Measurements from ENCODE around the gene PTPRA.
"Not testable (repeated sequence)": the region's sequence is repeated elsewhere in the genome, so short reads cannot be mapped to it uniquely, and the experiment has no call there.

The PTPRA gene

GRCh38 chr20:3071610-3072529, 198.6 kb downstream of the PTPRA start, which contains the start of gene OXT:
Gene OXT, plus strand, starts transcription at chr20:3071620. Its CDS starts 36 bp downstream, at chr20:3071656.
- peaks cover 4% of the 10 kb centered on the region for H3K36me3 Mint-ChIP-seq (ENCODE audit: insufficient read depth)
- peak within 1 kb of the TSS; percentile 54 for H3K27ac Mint-ChIP-seq (ENCODE audit: low read depth)
- H3K9me3 Mint-ChIP-seq, result no peaks in the 10 kb centered on the region
- H3K4me1 Mint-ChIP-seq, result peaks cover 14% of the 10 kb centered on the region
- H3K4me3 Mint-ChIP-seq, result peak within 1 kb of the TSS; percentile 70
- peak; percentile 89 for ATAC-seq (replicated peaks; ENCODE audit: extremely low read depth, poor library complexity, severe bottlenecking)
- no peaks in the 10 kb centered on the region for H3K27me3 Mint-ChIP-seq
- peak in 1 of 2 donors; percentile 25 for DNase-seq (ENCODE audit: low spot score in 2 of 2)

DNA sequence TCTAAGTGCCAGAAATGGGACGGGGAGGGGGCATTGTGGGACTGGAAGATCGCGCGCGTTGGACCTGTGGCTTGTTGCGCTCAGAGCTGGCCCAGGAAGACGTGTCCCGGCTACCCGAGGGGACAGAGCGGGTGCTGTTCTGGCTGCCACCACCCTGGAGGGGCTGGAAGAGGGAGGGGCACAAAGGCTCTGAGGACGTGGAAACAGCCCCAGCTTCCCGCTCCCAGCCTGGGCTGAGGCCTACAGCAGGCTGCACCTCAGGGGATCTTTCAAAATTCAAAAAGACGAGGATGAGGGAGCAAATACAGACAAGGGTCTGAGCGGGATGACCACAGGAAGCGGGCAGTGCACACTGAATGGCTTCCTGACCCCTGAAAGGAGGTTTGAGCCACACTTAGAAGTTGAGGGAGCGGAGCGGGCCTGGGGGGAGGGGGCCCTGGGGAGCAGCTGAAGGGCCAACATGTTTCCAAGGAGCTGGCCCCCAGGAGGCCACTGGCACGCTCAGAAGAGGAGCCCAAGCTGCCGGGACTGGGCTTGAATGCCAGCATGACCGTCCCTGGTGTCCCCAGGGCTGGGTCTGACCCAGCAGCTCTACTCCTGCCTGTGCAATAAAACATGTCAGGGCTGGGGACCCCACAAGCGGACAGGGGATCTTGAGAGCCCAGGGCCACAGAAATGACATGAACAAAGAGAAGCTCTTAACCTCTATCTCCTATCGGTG, 199.4 kb downstream of the PTPRA start:
- peaks cover 14% of the 10 kb centered on the region for H3K4me1 Mint-ChIP-seq
- ATAC-seq (replicated peaks; ENCODE audit: extremely low read depth, poor library complexity, severe bottlenecking) (no peak), DNase-seq (ENCODE audit: low spot score in 2 of 2) (no peak)
- H3K27me3 Mint-ChIP-seq, result no peaks in the 10 kb centered on the region
- H3K27ac Mint-ChIP-seq (ENCODE audit: low read depth), result peak overlapping the region; percentile 16
- H3K36me3 Mint-ChIP-seq (ENCODE audit: insufficient read depth), result peaks cover 4% of the 10 kb centered on the region
- peak overlapping the region; percentile 70 for H3K4me3 Mint-ChIP-seq
- no peaks in the 10 kb centered on the region for H3K9me3 Mint-ChIP-seq

- not testable (repeated sequence) for H3K27ac Mint-ChIP-seq (ENCODE audit: low read depth); H3K36me3 Mint-ChIP-seq (ENCODE audit: insufficient read depth); H3K9me3 Mint-ChIP-seq; H3K27me3 Mint-ChIP-seq; ATAC-seq (replicated peaks; ENCODE audit: extremely low read depth, poor library complexity, severe bottlenecking); DNase-seq (ENCODE audit: low spot score in 2 of 2)
- peaks cover 14% of the 10 kb centered on the region for H3K4me1 Mint-ChIP-seq
- H3K4me3 Mint-ChIP-seq, result peak overlapping the region; percentile 70
These were observed 200.0 kb downstream of the PTPRA start for GRCh38 chr20:3073251-3073643.

DNA sequence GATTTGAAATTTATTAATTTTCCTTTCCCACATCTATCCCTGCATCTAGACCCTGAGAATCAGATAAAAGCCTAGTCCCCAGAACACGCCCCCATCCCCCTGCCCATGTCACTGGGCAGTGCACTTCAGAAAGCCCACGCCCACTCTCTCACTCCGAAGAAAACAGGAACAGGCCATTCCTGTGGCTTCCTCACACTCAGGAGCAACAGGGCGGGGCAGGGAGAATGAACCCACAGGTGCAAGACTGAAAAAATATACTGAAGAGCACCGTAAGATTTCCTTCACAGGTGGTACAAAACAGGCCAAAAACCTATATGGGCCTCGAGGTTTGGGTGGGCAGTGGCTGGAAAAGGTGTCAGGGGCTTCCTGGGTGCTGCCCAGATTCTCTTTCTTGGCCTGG, 201.5 kb downstream of the PTPRA start:
- H3K36me3 Mint-ChIP-seq (ENCODE audit: insufficient read depth), result peaks cover 4% of the 10 kb centered on the region
- H3K27ac Mint-ChIP-seq (ENCODE audit: low read depth), result no peak overlapping the region
- peaks cover 13% of the 10 kb centered on the region for H3K27me3 Mint-ChIP-seq
- H3K4me1 Mint-ChIP-seq, result peaks cover 14% of the 10 kb centered on the region
- H3K9me3 Mint-ChIP-seq, result no peaks in the 10 kb centered on the region
- ATAC-seq (replicated peaks; ENCODE audit: extremely low read depth, poor library complexity, severe bottlenecking) (no peak), DNase-seq (ENCODE audit: low spot score in 2 of 2) (no peak)
- H3K4me3 Mint-ChIP-seq, result no peak overlapping the region

DNA sequence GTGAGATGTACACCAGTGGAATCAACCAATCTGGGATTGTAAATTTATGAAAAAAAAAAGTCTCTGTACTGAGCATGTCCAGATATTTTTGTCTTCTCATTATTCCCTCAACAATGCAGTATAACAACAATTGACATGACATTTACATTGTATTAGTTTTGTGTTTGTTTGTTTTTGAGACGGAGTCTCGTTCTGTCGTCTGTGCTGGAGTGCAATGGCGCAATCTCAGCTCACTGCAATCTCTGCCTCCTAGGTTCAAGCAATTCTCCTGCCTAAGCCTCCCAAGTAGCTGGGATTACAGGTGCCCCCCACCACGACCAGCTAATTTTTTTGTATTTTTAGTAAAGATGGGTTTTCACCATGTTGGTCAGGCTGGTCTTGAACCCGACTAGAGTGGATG, 202.0 kb downstream of the PTPRA start:
- peaks cover 18% of the 10 kb centered on the region for H3K27me3 Mint-ChIP-seq
- not testable (repeated sequence) for H3K36me3 Mint-ChIP-seq (ENCODE audit: insufficient read depth); H3K9me3 Mint-ChIP-seq; DNase-seq (ENCODE audit: low spot score in 2 of 2); H3K27ac Mint-ChIP-seq (ENCODE audit: low read depth); H3K4me3 Mint-ChIP-seq; ATAC-seq (replicated peaks; ENCODE audit: extremely low read depth, poor library complexity, severe bottlenecking)
- peaks cover 14% of the 10 kb centered on the region for H3K4me1 Mint-ChIP-seq

GRCh38 chr20:3077618-3078134, 204.4 kb downstream of the PTPRA start:
- Mint-ChIP-seq H3K27ac (ENCODE audit: low read depth) (no peak overlapping the region), H3K4me3 (no peak overlapping the region), H3K36me3 (ENCODE audit: insufficient read depth) (no peaks in the 10 kb centered on the region), H3K4me1 (peaks cover 7% of the 10 kb centered on the region), H3K27me3 (peaks cover 40% of the 10 kb centered on the region), H3K9me3 (no peaks in the 10 kb centered on the region)
- no peak for DNase-seq (ENCODE audit: low spot score in 2 of 2)
- ATAC-seq (replicated peaks; ENCODE audit: extremely low read depth, poor library complexity, severe bottlenecking), result peak; percentile 27

DNA sequence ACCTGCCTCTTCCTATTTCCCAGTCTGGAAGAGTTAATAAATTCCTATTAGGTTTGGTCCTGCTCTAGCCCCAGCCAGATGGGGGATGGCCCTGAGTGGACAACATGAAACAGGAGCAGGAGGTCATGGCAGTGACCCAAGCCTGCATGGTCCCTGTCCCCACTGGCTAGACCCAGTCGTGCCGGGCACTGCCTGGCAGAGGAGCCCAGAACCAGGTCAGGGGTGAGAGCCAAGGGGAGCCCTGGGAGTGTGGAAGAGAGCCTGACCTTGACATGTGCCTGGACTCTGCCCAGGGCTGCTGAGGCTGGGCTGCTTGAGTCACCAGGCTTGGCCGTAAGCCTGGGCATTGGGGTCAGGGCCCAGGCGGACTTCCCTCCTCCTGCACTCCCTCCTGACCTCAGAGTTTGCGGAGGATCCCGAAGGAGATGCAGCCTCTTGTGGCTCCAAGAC, 207.7 kb downstream of the PTPRA start:
- no peak for ATAC-seq (replicated peaks; ENCODE audit: extremely low read depth, poor library complexity, severe bottlenecking)
- no peak overlapping the region for H3K4me3 Mint-ChIP-seq
- peaks cover 63% of the 10 kb centered on the region for H3K27me3 Mint-ChIP-seq
- H3K27ac Mint-ChIP-seq (ENCODE audit: low read depth), result no peak overlapping the region
- DNase-seq (ENCODE audit: low spot score in 2 of 2), result no peak
- H3K9me3 Mint-ChIP-seq, result no peaks in the 10 kb centered on the region
- H3K36me3 Mint-ChIP-seq (ENCODE audit: insufficient read depth), result no peaks in the 10 kb centered on the region
- H3K4me1 Mint-ChIP-seq, result peaks cover 12% of the 10 kb centered on the region

DNA sequence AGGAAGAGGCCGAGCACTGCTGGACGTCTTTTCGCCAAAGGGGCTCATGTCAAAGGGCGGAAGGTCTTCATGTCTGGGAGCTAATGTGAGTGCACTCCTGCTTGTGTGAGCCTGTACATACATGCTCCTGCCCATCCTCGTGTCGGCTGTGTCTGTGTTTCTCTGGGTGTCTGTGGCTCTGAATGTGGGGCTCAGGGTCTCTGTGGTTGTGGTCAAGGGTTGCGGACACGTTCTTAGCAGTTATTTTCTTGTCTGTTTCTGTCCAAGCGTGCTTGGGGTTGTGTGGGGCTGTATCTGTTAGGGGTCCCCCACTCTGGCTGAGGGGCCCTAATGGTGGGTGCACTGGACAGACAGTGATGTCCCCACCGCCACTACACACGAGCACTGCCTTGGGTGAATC, 208.4 kb downstream of the PTPRA start:
- Mint-ChIP-seq H3K36me3 (ENCODE audit: insufficient read depth) (no peaks in the 10 kb centered on the region), H3K4me1 (peaks cover 12% of the 10 kb centered on the region), H3K4me3 (peak overlapping the region; percentile 64), H3K27me3 (peaks cover 63% of the 10 kb centered on the region), H3K27ac (ENCODE audit: low read depth) (no peak overlapping the region), H3K9me3 (no peaks in the 10 kb centered on the region)
- DNase-seq (ENCODE audit: low spot score in 2 of 2), result no peak
- no peak for ATAC-seq (replicated peaks; ENCODE audit: extremely low read depth, poor library complexity, severe bottlenecking)

GRCh38 chr20:3082306-3082951, 209.1 kb downstream of the PTPRA start:
- ATAC-seq (replicated peaks; ENCODE audit: extremely low read depth, poor library complexity, severe bottlenecking) (peak; percentile 40), DNase-seq (ENCODE audit: low spot score in 2 of 2) (no peak)
- Mint-ChIP-seq H3K4me1 (peaks cover 12% of the 10 kb centered on the region), H3K4me3 (peak overlapping the region; percentile 64), H3K9me3 (no peaks in the 10 kb centered on the region), H3K27me3 (peaks cover 63% of the 10 kb centered on the region), H3K27ac (ENCODE audit: low read depth) (no peak overlapping the region), H3K36me3 (ENCODE audit: insufficient read depth) (no peaks in the 10 kb centered on the region)

DNA sequence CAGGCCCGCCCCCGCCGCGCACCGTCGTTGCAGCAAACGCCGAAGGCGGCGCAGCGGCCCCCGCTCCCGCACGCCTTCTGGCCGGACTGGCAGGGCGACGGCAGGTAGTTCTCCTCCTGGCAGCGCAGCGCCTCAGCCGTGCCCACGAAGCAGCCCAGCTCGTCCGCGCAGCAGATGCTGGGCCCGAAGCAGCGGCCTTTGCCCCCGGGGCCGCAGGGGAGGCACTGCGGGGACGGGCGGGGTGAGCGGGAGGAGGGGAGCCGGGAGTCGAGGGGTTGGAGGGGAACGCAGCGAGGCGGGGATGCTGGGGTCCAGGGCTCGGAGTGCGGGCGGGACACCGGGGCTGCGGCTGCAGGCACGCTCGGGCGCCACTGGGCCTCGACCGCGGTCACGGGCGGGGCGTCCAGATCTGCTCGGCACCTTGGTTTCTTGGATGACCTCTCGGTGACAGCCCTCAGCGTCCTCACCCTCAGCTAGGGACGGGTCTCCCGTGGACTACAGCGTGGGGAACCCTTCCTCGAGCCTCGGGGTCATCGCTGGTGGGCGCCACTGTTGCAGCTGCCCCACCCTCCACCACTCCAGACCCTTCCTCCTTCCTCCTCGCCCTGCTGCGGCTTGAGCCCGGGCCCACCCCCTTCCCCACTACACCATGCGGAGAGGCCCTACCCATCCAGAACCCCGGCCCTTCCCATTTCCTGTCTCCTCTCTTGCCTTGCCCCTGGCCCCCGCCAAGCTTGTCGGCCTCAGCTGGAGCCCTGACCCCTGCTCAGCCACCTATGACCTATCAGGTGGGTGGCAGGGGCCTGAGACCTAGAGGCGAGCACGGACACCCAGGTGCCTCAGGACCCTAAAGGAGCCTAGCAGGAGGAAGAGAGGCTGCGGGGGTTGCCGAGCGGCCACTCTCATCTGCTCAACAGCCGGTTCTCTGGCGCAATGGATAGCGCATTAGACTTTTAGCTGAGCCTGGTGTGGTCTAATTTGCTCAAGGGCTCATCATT, 210.0 kb downstream of the PTPRA start:
- Mint-ChIP-seq H3K27me3 (peaks cover 66% of the 10 kb centered on the region), H3K36me3 (ENCODE audit: insufficient read depth) (no peaks in the 10 kb centered on the region), H3K27ac (ENCODE audit: low read depth) (no peak overlapping the region), H3K4me3 (peak overlapping the region; percentile 47), H3K4me1 (peaks cover 12% of the 10 kb centered on the region), H3K9me3 (no peaks in the 10 kb centered on the region)
- ATAC-seq (replicated peaks; ENCODE audit: extremely low read depth, poor library complexity, severe bottlenecking) (peak; percentile 19), DNase-seq (ENCODE audit: low spot score in 2 of 2) (no peak)

DNA sequence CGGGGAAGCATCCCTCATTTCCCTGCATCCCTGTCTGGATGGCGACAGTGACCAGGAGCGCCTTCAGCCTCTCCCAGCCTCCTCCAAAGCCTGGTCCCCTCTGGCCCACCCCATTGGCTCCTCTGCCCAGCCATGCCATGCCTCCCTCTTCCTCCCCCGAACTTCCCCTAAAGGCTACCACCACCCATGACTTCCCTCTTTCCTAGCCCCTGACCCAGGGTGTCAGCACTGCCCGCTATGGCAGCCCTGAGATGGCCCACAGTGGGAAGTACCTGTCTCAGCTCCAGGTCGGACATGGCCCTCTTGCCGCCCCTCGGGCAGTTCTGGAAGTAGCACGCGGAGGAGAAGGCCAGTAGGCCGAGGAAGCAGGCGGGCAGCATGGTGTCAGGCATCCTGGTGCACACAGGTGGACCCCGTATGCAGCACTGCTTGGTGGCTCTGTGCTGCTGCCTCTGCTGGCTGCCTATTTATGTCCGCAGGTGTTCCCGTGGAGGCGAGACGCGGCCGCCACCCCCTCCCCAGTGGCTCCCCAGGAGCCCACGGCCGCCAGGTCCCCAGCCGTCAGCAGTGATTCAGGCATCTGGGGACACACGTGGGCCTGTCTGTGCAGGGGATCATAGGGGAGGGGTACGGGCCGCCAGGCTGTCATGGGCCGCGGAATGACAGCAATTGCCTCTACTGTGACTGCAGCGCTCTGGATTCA, 211.2 kb downstream of the PTPRA start, which contains the start of gene AVP:
AVP (minus strand) TSS at position 442 of the 703 bp plus-strand sequence; CDS start at position 392, 50 bp downstream.
- ATAC-seq (replicated peaks; ENCODE audit: extremely low read depth, poor library complexity, severe bottlenecking) (no peak), DNase-seq (ENCODE audit: low spot score in 2 of 2) (no peak)
- Mint-ChIP-seq H3K27ac (ENCODE audit: low read depth) (no peak within 1 kb of the TSS), H3K9me3 (no peaks in the 10 kb centered on the region), H3K4me1 (peaks cover 12% of the 10 kb centered on the region), H3K36me3 (ENCODE audit: insufficient read depth) (no peaks in the 10 kb centered on the region), H3K27me3 (peaks cover 68% of the 10 kb centered on the region), H3K4me3 (peak within 1 kb of the TSS; percentile 47)
